H1 (cell line): ENCODE results near the gene STIM2. TPM values are rescaled to one million over a fixed set of nuclear protein-coding genes. Genes with fewer than 3 reads are reported as not detected.
A peak's percentile ranks its signal among the peaks of the same experiment; 100 is the strongest.

Source experiments
- CTCF ChIA-PET: fragments of 300-600 bp; sonication (Branson Sonifier 250); formaldehyde crosslinking; loops from one replicate; lab custom pipeline; 2021; ENCODE audit not compliant: partially characterized antibody; lab: Charles Lee
- POLR2A ChIA-PET: fragments of 300-600 bp; sonication (Branson Sonifier 250); formaldehyde crosslinking; loops from one replicate; lab custom pipeline; 2021; ENCODE audit warnings: inconsistent platforms; ENCODE audit not compliant: partially characterized antibody; lab: Charles Lee
- DNase-seq, 2 experiments: peaks; one replicate each; pipeline versions ENCODE4 v3.0.0 to v3.0.0-alpha.2; 2010 to 2022; ENCODE audit warnings: low spot score in 2 of 2, low read depth in 1 of 2, mixed read lengths in 1 of 2
- FAIRE-seq: peaks from 2 replicates; lab custom pipeline; 2011; peaks lifted over from hg19 to GRCh38; lab: Jason Lieb, UNC
- H2AFZ ChIP-seq: 2 replicates; pipeline ENCODE4 v1.8.1; 2012; ENCODE audit warnings: low read length, inconsistent platforms
- H2AK5ac ChIP-seq: 2 replicates; pipeline ENCODE4 v1.6.1; 2013; ENCODE audit warnings: low read depth, low read length
- H2BK120ac ChIP-seq: replicated peaks from 2 replicates; pipeline ENCODE3; 2013; ENCODE audit warnings: low read depth, low read length, inconsistent platforms
- H2BK12ac ChIP-seq: 2 replicates; pipeline ENCODE4 v1.6.1; 2013; ENCODE audit warnings: low read depth, low read length
- H2BK15ac ChIP-seq: 2 replicates; pipeline ENCODE4 v1.6.1; 2013; ENCODE audit warnings: low read length
- H2BK20ac ChIP-seq: 2 replicates; pipeline ENCODE4 v1.6.1; 2013; ENCODE audit warnings: low read length
- H2BK5ac ChIP-seq: 2 replicates; pipeline ENCODE4 v1.6.1; 2013; ENCODE audit warnings: low read depth, low read length
- H3K14ac ChIP-seq: 2 replicates; pipeline ENCODE4 v1.6.1; 2013; ENCODE audit warnings: inconsistent platforms; ENCODE audit not compliant: insufficient read length
- H3K18ac ChIP-seq: 2 replicates; pipeline ENCODE4 v1.6.1; 2013; ENCODE audit warnings: low read length; ENCODE audit errors: extremely low read depth
- H3K23ac ChIP-seq: 2 replicates; pipeline ENCODE4 v1.6.1; 2013; ENCODE audit warnings: inconsistent platforms; ENCODE audit not compliant: insufficient read length
- H3K23me2 ChIP-seq: 2 replicates; pipeline ENCODE4 v1.6.1; 2013; ENCODE audit warnings: low read depth, low read length
- H3K27ac ChIP-seq: 2 replicates; pipeline ENCODE4 v1.6.1; 2011; ENCODE audit warnings: low read depth, low read length, inconsistent platforms
- H3K27me3 ChIP-seq, 4 experiments: replicated peaks in 1 of 4; 1 replicate in 1 of 4; 2 replicates in 3 of 4; pipeline versions ENCODE4 v1.6.1 to v1.8.1; 2011 to 2013; ENCODE audit warnings: low read length in 3 of 4, mild to moderate bottlenecking in 3 of 4, inconsistent platforms in 2 of 4, mixed read lengths in 2 of 4, moderate library complexity in 1 of 4; ENCODE audit not compliant: control insufficient read depth in 3 of 4, insufficient read depth in 3 of 4; ENCODE audit errors: extremely low read depth in 1 of 4
- H3K36me3 ChIP-seq, 4 experiments: 2 replicates each; pipeline versions ENCODE4 v1.6.1 to v1.8.1; 2011 to 2013; ENCODE audit warnings: mild to moderate bottlenecking in 4 of 4, low read length in 3 of 4, moderate library complexity in 2 of 4, control low read depth in 1 of 4, inconsistent platforms in 1 of 4; ENCODE audit not compliant: insufficient read depth in 4 of 4, control insufficient read depth in 2 of 4
- H3K4ac ChIP-seq: replicated peaks from 2 replicates; pipeline ENCODE3; 2013; ENCODE audit warnings: low read length, low read depth, mixed read lengths, inconsistent platforms; ENCODE audit not compliant: insufficient read length
- H3K4me1 ChIP-seq, 4 experiments: replicated peaks in 1 of 4; 1 replicate in 1 of 4; 2 replicates in 3 of 4; pipeline versions ENCODE4 v1.6.1 to v1.8.1; 2011 to 2013; ENCODE audit warnings: low read length in 3 of 4, inconsistent platforms in 2 of 4, mixed read lengths in 1 of 4; ENCODE audit not compliant: insufficient read depth in 4 of 4, control insufficient read depth in 3 of 4
- H3K4me2 ChIP-seq, 2 experiments: 2 replicates each; pipeline versions ENCODE4 v1.6.1 to v1.8.1; 2011 to 2013; ENCODE audit warnings: low read depth in 2 of 2, low read length in 2 of 2, control low read depth in 1 of 2, inconsistent platforms in 1 of 2, mild to moderate bottlenecking in 1 of 2; ENCODE audit not compliant: insufficient read depth in 1 of 2
- H3K4me3 ChIP-seq, 4 experiments: fragments of 200-600, 300-600 bp in 1 of 4; sonication (generic), shearing (Covaris generic), sonication (Bioruptor Twin) in 1 of 4; 2 replicates each; pipeline versions ENCODE4 v1.5.1 to v1.8.1; 2011 to 2016; ENCODE audit warnings: low read length in 4 of 4, low read depth in 3 of 4, control low read depth in 2 of 4, inconsistent platforms in 2 of 4, mild to moderate bottlenecking in 2 of 4, mixed read lengths in 1 of 4, moderate library complexity in 1 of 4; ENCODE audit not compliant: insufficient read depth in 2 of 4; ENCODE audit errors: extremely low read depth in 1 of 4
- H3K56ac ChIP-seq: replicated peaks from 2 replicates; pipeline ENCODE3; 2013; ENCODE audit warnings: low read depth, mild to moderate bottlenecking, mixed read lengths, low read length, inconsistent platforms; ENCODE audit not compliant: insufficient read length
- H3K79me1 ChIP-seq: 2 replicates; pipeline ENCODE4 v1.6.1; 2013; ENCODE audit warnings: low read depth, low read length, control low read depth
- H3K79me2 ChIP-seq, 2 experiments: 2 replicates each; pipeline versions ENCODE4 v1.6.1 to v1.8.1; 2012 to 2013; ENCODE audit warnings: low read length in 2 of 2, mild to moderate bottlenecking in 2 of 2, inconsistent platforms in 1 of 2; ENCODE audit not compliant: insufficient read depth in 2 of 2, control insufficient read depth in 1 of 2
- H3K9ac ChIP-seq, 4 experiments: replicated peaks in 1 of 4; 1 replicate in 1 of 4; 2 replicates in 3 of 4; pipeline versions ENCODE4 v1.6.1 to v1.8.1; 2011 to 2013; ENCODE audit warnings: low read depth in 3 of 4, low read length in 3 of 4, control low read depth in 2 of 4, mild to moderate bottlenecking in 2 of 4, moderate library complexity in 2 of 4, inconsistent platforms in 1 of 4; ENCODE audit errors: extremely low read depth in 1 of 4
- H3K9me3 ChIP-seq, 2 experiments: 2 replicates each; pipeline versions ENCODE4 v1.6.1 to v1.8.1; 2012 to 2013; ENCODE audit warnings: mild to moderate bottlenecking in 2 of 2, moderate library complexity in 2 of 2, control low read depth in 1 of 2, inconsistent platforms in 1 of 2, low read depth in 1 of 2, low read length in 1 of 2, mixed read lengths in 1 of 2; ENCODE audit not compliant: insufficient read depth in 2 of 2
- H4K20me1 ChIP-seq, 2 experiments: replicated peaks in 1 of 2; 2 replicates each; pipeline versions ENCODE3 to v1.8.1; 2011 to 2013; ENCODE audit warnings: inconsistent platforms in 2 of 2, low read length in 2 of 2, mild to moderate bottlenecking in 1 of 2; ENCODE audit not compliant: insufficient read depth in 2 of 2, control insufficient read depth in 1 of 2
- H4K5ac ChIP-seq: 2 replicates; pipeline ENCODE4 v1.6.1; 2013; ENCODE audit warnings: low read length, low read depth, mixed read lengths, inconsistent platforms; ENCODE audit not compliant: insufficient read length
- H4K8ac ChIP-seq: 2 replicates; pipeline ENCODE4 v1.8.0; 2013; ENCODE audit warnings: mild to moderate bottlenecking, moderate library complexity, low read length, inconsistent platforms; ENCODE audit not compliant: insufficient read depth; ENCODE audit errors: extremely low read depth
- H4K91ac ChIP-seq: replicated peaks from 2 replicates; pipeline ENCODE3; 2013; ENCODE audit warnings: low read length, mixed read lengths, inconsistent platforms; ENCODE audit not compliant: insufficient read length
- ASH2L ChIP-seq: fragments of 200-600, 300-600 bp; sonication (generic); IDR thresholded peaks from one replicate; pipeline ENCODE4 v1.7.1; 2017; ENCODE audit warnings: low read length
- ATF3 ChIP-seq: IDR thresholded peaks from 2 replicates; pipeline ENCODE4 v1.6.1; 2011; ENCODE audit warnings: low read depth, mild to moderate bottlenecking, low read length; ENCODE audit not compliant: insufficient read depth
- BACH1 ChIP-seq: IDR thresholded peaks from 2 replicates; pipeline ENCODE4 v1.6.1; 2012; ENCODE audit warnings: low read length, improper control_type of control experiment
- SP1 ChIP-seq: IDR thresholded peaks from 2 replicates; pipeline ENCODE4 v1.6.1; 2011; ENCODE audit warnings: low read depth, low read length
- WGBS, 2 experiments: shearing (Covaris generic) in 1 of 2; methylation state at CpG; one replicate each; pipeline versions ENCODE4 v1.1.6 to v1.1.7; 2013 to 2015; ENCODE audit warnings: low lambda C conversion rate in 2 of 2, mixed read lengths in 2 of 2, inconsistent platforms in 1 of 2, low coverage in 1 of 2, missing lambda C conversion rate in 1 of 2; ENCODE audit not compliant: insufficient replicate concordance in 2 of 2, insufficient coverage in 1 of 2, insufficient read length in 1 of 2; ENCODE audit errors: extremely low coverage in 1 of 2, missing lambda C conversion rate in 1 of 2; 5-methylcytosine and 5-hydroxymethylcytosine counted together
- polyA plus RNA-seq, 7 experiments: library from polyadenylated mRNA; depleted of rRNA in 3 of 7; stranded (reverse) in 5 of 7; unstranded in 2 of 7; fragments of >200 nt in 5 of 7; fragments of 200-250 nt in 2 of 7; gene quantifications; 1 replicate in 5 of 7; 2 replicates in 1 of 7; 4 replicates in 1 of 7; pipeline versions ENCODE4 v1.2.1 to v1.2.3, GENCODE V29; 2011 to 2013; ENCODE audit warnings: missing spikeins in 2 of 7, mixed read lengths in 2 of 7
- total RNA-seq: library from RNA; stranded (reverse); fragmentation: NEBNext Ultra II Directional; extraction: Animal tissue kit (Norgen Biotek cat#: 25700); gene quantifications from 2 replicates; pipeline ENCODE4 v1.2.1, GENCODE V29; 2021

Gene STIM2
- total and polyA plus RNA-seq, 2 of the 8 experiments (the other 6 are each of a cell fraction or from before 2014, with no cell fraction given): 22.9 to 23.0 TPM

GRCh38 chr4:26837993-26838842 lies 22.4 kb upstream of the STIM2 start:
- H4K20me1 ChIP-seq: no peaks in the 10 kb centered on the region
- no peaks in the 10 kb centered on the region for H3K9me3 ChIP-seq
- no peak overlapping the region for H3K27ac ChIP-seq
- DNase-seq: no peak
- POLR2A ChIA-PET: no interaction called here
- no peak overlapping the region for H3K9ac ChIP-seq
- H2BK5ac ChIP-seq: no peak overlapping the region
- no peak overlapping the region for H2AFZ ChIP-seq
- no peak overlapping the region for H3K14ac ChIP-seq
- H3K4me3 ChIP-seq: no peak overlapping the region
- H2BK15ac ChIP-seq: no peak overlapping the region
- no peak overlapping the region for H2BK20ac ChIP-seq
- H2BK12ac ChIP-seq: peak overlapping the region; percentile 35; the same call in 1 of the 2 replicates
- H3K23me2 ChIP-seq: no peaks in the 10 kb centered on the region
- no peaks in the 10 kb centered on the region for H3K4me1 ChIP-seq
- H3K36me3 ChIP-seq: no peaks in the 10 kb centered on the region; a peak in 2 of 8 replicates
- H3K79me1 ChIP-seq: no peaks in the 10 kb centered on the region
- H4K8ac ChIP-seq: no peak overlapping the region
- no peak overlapping the region for H3K56ac ChIP-seq
- FAIRE-seq: no peak
- H2BK120ac ChIP-seq: no peak overlapping the region
- no peaks in the 10 kb centered on the region for H3K79me2 ChIP-seq
- no peak overlapping the region for H3K4ac ChIP-seq
- no peak for TF ChIP-seq BACH1
- TF ChIP-seq SP1: no peak
- TF ChIP-seq ATF3: no peak
- no peak for TF ChIP-seq ASH2L
- TF ChIP-seq, all 59 proteins: peak for 0
- H3K4me2 ChIP-seq: no peak overlapping the region
- CTCF ChIA-PET: interaction anchor here (1.0 to 1.5 kb wide), 2 partner anchors 15 to 19 kb away, joined by 4 read pairs; no protein-coding TSS in a partner anchor
- no peak overlapping the region for H4K5ac ChIP-seq
- no peak overlapping the region for H3K23ac ChIP-seq
- no peaks in the 10 kb centered on the region for H3K27me3 ChIP-seq
- WGBS, 2 experiments: 78% methylated on average over 8 of the region's 8 CpGs; no CpG with 5 or more reads in 1 of the 2 experiments
- H2AK5ac ChIP-seq: no peak overlapping the region
- peak overlapping the region; percentile 70 for H4K91ac ChIP-seq
- H3K18ac ChIP-seq: no peak overlapping the region
